CD4-positive, CD25-positive, alpha-beta regulatory T cell (primary cell): ENCODE results near the gene KLHDC8A. TPM values are rescaled to one million over a fixed set of nuclear protein-coding genes. Genes with fewer than 3 reads are reported as not detected.
"Not testable (repeated sequence)": the region's sequence is repeated elsewhere in the genome, so short reads cannot be mapped to it uniquely, and the experiment has no call there.

Experiments
- ATAC-seq, 2 donors: fragments of 150-1000 bp; cut with Tn5 transposase; one replicate each; pipeline ENCODE4 v1.10.0; 2021; ENCODE audit warnings: low read depth in 2 of 2, moderate number of reproducible peaks in 2 of 2, moderate library complexity in 1 of 2
- DNase-seq, 3 donors: peaks; one replicate each; pipeline versions ENCODE4 v3.0.0 to v3.0.0-alpha.2; 2012 to 2022; ENCODE audit warnings: mixed read lengths in 1 of 3
- H3K27ac ChIP-seq: one replicate; pipeline ENCODE4 v1.7.0; 2013; ENCODE audit warnings: mild to moderate bottlenecking, low read length; ENCODE audit not compliant: insufficient read depth, poor library complexity, severe bottlenecking
- H3K27me3 ChIP-seq: one replicate; pipeline ENCODE4 v1.7.0; 2013; ENCODE audit warnings: low read length; ENCODE audit not compliant: control insufficient read depth, insufficient read depth
- H3K36me3 ChIP-seq: one replicate; pipeline ENCODE4 v1.7.0; 2013; ENCODE audit warnings: mild to moderate bottlenecking, low read length, moderate library complexity; ENCODE audit not compliant: control insufficient read depth, insufficient read depth
- H3K4me1 ChIP-seq: 2 replicates; pipeline ENCODE4 v1.7.0; 2013; ENCODE audit warnings: mild to moderate bottlenecking, low read length; ENCODE audit not compliant: insufficient read depth, control insufficient read depth, poor library complexity, severe bottlenecking
- H3K4me3 ChIP-seq: one replicate; pipeline ENCODE4 v1.7.0; 2013; ENCODE audit warnings: low read depth, mild to moderate bottlenecking, low read length, moderate library complexity
- H3K9me3 ChIP-seq, 2 experiments: 1 replicate in 1 of 2; 2 replicates in 1 of 2; pipeline ENCODE4 v1.7.0; 2013; ENCODE audit warnings: low read length in 2 of 2, mild to moderate bottlenecking in 1 of 2, moderate library complexity in 1 of 2; ENCODE audit not compliant: control insufficient read depth in 2 of 2
- H3K27ac Mint-ChIP-seq, 3 donors: one replicate each; pipeline ENCODE4 v1.8.0; 2020 to 2022; ENCODE audit warnings: mild to moderate bottlenecking in 3 of 3, mixed read lengths in 3 of 3, moderate library complexity in 2 of 3
- H3K27me3 Mint-ChIP-seq: one replicate; pipeline ENCODE4 v1.8.0; 2022; ENCODE audit warnings: mild to moderate bottlenecking, mixed read lengths
- H3K36me3 Mint-ChIP-seq: one replicate; pipeline ENCODE4 v1.8.0; 2020; ENCODE audit warnings: mixed read lengths
- H3K4me1 Mint-ChIP-seq, 4 donors: one replicate each; pipeline ENCODE4 v1.8.0; 2020 to 2022; ENCODE audit warnings: mixed read lengths in 4 of 4, mild to moderate bottlenecking in 1 of 4
- H3K4me3 Mint-ChIP-seq, 4 donors: one replicate each; pipeline ENCODE4 v1.8.0; 2020 to 2022; ENCODE audit warnings: mild to moderate bottlenecking in 4 of 4, mixed read lengths in 4 of 4, moderate library complexity in 3 of 4
- H3K9me3 Mint-ChIP-seq, 7 donors: one replicate each; pipeline ENCODE4 v1.8.0; 2020 to 2022; ENCODE audit warnings: mixed read lengths in 7 of 7, mild to moderate bottlenecking in 3 of 7, moderate library complexity in 2 of 7
- polyA plus RNA-seq, 4 donors: library from polyadenylated mRNA; unstranded; fragments of 300-500 nt; fragmentation: Illumina TruSeq; gene quantifications; one replicate each; pipeline ENCODE4 v1.2.3, GENCODE V29; 2021
- total RNA-seq: library from RNA; stranded (reverse); gene quantifications from one replicate; pipeline ENCODE4 v1.2.3, GENCODE V29; 2022

Gene KLHDC8A
- total and polyA plus RNA-seq, 5 donors from 2014 or later = 0.06 TPM; not detected in 4

DNA sequence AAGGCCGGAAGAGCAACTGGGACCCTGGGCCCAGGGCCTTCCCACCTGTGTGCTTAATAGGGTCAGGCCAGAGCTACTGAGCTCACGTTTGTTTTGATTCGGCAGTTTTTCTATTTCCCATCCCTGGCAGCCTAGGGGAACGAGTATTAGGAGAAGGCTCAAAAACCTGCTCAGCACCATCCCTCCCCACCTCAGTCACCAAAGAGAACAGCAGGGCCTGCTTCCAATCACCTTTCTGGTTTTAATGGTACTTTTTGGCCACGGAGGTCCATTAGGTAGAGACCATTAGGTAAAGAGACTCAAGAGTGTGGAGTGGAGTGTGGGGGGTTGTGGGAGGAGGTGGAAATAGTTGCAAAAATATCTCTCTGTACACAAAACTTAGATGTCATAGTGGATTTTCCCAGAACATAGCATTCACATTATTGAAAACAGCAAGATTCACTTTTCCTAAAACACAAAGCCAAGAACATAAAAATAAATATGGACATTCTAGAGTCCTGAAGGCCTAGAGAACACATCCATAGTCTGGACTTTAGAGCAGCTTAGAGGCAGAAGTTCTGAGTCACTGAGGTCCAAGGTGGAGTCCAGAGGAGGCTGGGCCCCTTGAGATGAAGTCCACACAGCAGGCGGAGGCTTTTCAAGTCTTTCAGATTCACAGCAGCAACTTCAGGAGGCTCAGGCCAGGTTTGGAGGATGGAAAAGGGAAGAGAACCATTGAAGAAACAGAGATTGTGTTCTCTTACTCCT lies 54.7 kb downstream of the KLHDC8A start:
- H3K4me3 Mint-ChIP-seq = no peak overlapping the region
- Histone ChIP-seq H3K27me3 (no peaks in the 10 kb centered on the region), H3K36me3 (peaks cover 52% of the 10 kb centered on the region), H3K27ac (no peak overlapping the region), H3K4me3 (no peak overlapping the region), H3K9me3 (no peaks in the 10 kb centered on the region), H3K4me1 (peaks cover 6% of the 10 kb centered on the region)
- peaks cover 3% of the 10 kb centered on the region for H3K27me3 Mint-ChIP-seq
- H3K9me3 Mint-ChIP-seq = no peaks in the 10 kb centered on the region
- DNase-seq = no peak
- no peak for ATAC-seq
- H3K36me3 Mint-ChIP-seq = peaks cover 28% of the 10 kb centered on the region
- peak overlapping the region in 2 of 3 donors; percentile 80 to 81 for H3K27ac Mint-ChIP-seq
- H3K4me1 Mint-ChIP-seq = peaks cover 0 to 63% (median 25%) of the 10 kb centered on the region in 4 donors

DNA sequence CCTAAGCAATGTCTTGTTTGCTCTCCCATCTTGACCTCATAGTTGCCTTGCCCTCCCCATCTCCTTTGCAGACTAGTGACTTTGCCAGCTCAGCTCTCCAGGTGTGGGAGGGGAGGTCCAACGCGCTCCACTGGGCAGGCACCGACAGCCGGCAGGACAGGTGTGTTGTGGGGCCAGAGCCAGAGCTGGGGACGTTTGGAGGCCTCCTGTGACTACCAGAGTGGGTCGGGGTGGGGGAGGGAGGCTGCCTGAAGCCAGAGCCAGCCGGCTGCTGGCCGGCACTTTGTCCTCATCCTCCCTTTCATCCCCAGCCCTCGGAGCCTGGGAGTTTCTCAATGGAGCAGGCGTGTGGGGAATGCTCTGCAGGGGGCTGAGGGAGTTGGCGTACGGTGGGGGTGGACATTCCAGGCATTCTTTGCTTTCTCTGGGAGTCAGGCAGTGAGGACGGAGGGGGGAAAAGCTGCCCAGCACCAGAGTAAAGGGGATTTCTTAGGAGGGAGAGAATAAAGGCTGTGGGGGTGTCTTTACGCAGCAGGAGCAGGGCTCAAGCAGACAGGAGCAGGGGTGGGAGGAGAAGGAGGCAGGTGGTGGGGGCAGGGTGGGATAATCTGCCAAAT lies 55.4 kb downstream of the KLHDC8A start:
- Histone ChIP-seq H3K36me3 (peaks cover 45% of the 10 kb centered on the region), H3K4me3 (no peak overlapping the region), H3K4me1 (peaks cover 6% of the 10 kb centered on the region), H3K27me3 (no peaks in the 10 kb centered on the region), H3K27ac (no peak overlapping the region), H3K9me3 (no peaks in the 10 kb centered on the region)
- DNase-seq (no peak), ATAC-seq (no peak)
- Mint-ChIP-seq H3K9me3 (no peaks in the 10 kb centered on the region), H3K4me3 (no peak overlapping the region), H3K36me3 (peaks cover 22% of the 10 kb centered on the region), H3K27ac (peak overlapping the region in 2 of 3 donors; percentile 31 to 67), H3K27me3 (peaks cover 4% of the 10 kb centered on the region), H3K4me1 (peaks cover 2 to 63% (median 26%) of the 10 kb centered on the region in 4 donors)

DNA sequence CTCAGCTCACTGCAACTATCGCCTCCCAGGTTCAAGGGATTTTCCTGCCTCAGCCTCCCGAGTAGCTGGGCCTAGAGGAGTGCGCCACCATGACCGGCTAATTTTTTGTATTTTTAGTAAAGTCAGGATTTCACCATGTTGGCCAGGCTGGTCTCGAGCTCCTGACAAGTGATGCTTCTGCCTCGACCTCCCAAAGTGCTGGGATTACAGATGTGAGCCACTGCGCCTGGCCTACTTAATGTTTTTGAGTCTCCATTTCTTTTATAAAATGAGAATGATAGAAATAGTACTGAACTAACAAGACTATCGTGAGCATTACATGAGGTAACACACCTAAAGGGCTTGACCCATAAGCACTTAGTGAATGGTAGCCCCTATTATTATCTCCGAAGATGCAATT lies 56.6 kb downstream of the KLHDC8A start:
- no peaks in the 10 kb centered on the region for H3K27me3 ChIP-seq
- H3K9me3 ChIP-seq = no peaks in the 10 kb centered on the region
- H3K4me1 Mint-ChIP-seq = peaks cover 10 to 66% (median 34%) of the 10 kb centered on the region in 4 donors
- no peak overlapping the region for H3K27ac ChIP-seq
- peaks cover 10% of the 10 kb centered on the region for H3K4me1 ChIP-seq
- H3K9me3 Mint-ChIP-seq = no peaks in the 10 kb centered on the region
- peaks cover 14% of the 10 kb centered on the region for H3K36me3 Mint-ChIP-seq
- peaks cover 4% of the 10 kb centered on the region for H3K27me3 Mint-ChIP-seq
- ATAC-seq = no peak
- peak overlapping the region in 1 of 3 donors; percentile 43 for H3K27ac Mint-ChIP-seq
- DNase-seq = no peak
- H3K4me3 Mint-ChIP-seq = peak overlapping the region in 2 of 4 donors; percentile 7 to 35
- peaks cover 36% of the 10 kb centered on the region for H3K36me3 ChIP-seq
- H3K4me3 ChIP-seq = no peak overlapping the region

DNA sequence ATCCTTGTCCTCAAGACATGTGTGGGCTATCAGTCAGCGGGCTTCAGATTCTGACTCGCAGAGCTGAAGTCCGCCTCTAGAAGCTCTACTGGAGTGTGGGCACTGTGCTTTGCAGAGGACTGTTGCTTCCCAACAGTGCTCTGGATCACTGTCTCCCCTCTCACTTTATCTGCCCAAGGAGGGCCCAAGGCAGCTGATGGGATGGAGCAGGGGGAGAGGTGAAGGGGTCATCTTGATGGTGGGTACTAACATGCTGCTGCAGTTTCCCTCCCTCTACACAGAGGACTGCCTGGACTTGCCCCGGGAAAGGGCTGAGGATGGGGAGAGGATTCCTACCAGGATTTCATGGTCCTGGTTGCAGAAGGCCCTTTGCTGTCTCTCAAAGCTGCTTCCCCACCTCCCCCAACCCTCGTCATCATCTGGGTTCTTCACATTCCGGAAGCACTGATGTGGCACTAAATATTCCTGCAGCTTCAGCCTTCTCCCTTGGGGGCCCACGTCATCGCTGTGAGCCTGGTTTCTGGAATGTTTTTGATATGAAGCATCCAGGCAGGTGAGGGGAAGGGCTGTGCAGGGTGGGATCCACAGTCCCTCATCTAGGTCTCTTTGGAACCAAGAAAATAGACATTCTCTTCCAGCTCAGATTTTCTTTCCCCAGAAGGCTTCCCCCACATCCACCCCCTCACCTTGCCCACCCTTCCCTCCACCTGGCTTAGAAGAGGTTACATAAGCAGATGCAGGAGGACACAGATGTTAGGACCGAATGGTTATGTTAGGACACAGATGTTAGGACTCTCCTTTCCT lies 58.3 kb downstream of the KLHDC8A start:
- Mint-ChIP-seq H3K9me3 (no peaks in the 10 kb centered on the region), H3K4me1 (peaks cover 17 to 75% (median 37%) of the 10 kb centered on the region in 4 donors), H3K4me3 (peak overlapping the region in 1 of 4 donors; percentile 38), H3K36me3 (peaks cover 7% of the 10 kb centered on the region), H3K27ac (peak overlapping the region; percentile 49 to 81 (median 65)), H3K27me3 (peaks cover 6% of the 10 kb centered on the region)
- H3K27ac ChIP-seq = no peak overlapping the region
- H3K4me1 ChIP-seq = peaks cover 10% of the 10 kb centered on the region
- ATAC-seq (no peak), DNase-seq (no peak)
- no peaks in the 10 kb centered on the region for H3K27me3 ChIP-seq
- H3K4me3 ChIP-seq = no peak overlapping the region
- no peaks in the 10 kb centered on the region for H3K9me3 ChIP-seq
- H3K36me3 ChIP-seq = peaks cover 18% of the 10 kb centered on the region

DNA sequence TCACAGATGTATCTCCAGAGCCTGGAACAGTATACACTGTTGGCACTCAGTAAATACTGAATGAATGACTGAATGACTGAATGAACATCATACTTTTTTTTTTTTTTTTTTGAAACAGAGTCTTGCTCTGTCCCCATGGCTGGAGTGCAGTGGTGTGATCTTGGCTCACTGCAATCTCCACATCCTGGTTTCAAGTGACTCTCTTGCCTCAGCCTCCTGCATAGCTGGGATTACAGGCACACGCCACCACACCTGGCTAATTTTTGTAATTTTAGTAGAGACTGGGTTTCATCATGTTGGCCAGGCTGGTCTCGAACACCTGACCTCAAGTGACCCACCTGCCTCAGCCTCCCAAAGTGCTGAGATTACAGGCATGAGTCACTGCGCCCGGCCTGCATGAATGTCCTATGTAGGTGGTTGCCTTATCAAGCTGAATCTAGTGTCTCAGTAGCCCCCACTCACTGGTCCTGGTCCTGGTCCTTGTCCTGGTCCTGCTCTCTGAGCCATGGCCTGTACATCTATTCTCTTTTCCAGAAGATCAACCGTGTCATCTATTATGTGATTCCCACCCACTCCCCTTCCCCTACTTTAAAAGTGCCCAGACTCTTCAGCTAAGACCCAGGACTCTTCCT lies 59.1 kb downstream of the KLHDC8A start:
- H3K9me3 ChIP-seq, H3K4me3 ChIP-seq, H3K4me3 Mint-ChIP-seq, DNase-seq, H3K27me3 Mint-ChIP-seq, H3K36me3 Mint-ChIP-seq, H3K27me3 ChIP-seq, ATAC-seq, H3K9me3 Mint-ChIP-seq, H3K27ac ChIP-seq: not testable (repeated sequence)
- H3K36me3 ChIP-seq = peaks cover 11% of the 10 kb centered on the region
- H3K4me1 Mint-ChIP-seq = peaks cover 20 to 82% (median 40%) of the 10 kb centered on the region in 4 donors
- peak overlapping the region; percentile 20 to 81 (median 65) for H3K27ac Mint-ChIP-seq
- peaks cover 10% of the 10 kb centered on the region for H3K4me1 ChIP-seq

DNA sequence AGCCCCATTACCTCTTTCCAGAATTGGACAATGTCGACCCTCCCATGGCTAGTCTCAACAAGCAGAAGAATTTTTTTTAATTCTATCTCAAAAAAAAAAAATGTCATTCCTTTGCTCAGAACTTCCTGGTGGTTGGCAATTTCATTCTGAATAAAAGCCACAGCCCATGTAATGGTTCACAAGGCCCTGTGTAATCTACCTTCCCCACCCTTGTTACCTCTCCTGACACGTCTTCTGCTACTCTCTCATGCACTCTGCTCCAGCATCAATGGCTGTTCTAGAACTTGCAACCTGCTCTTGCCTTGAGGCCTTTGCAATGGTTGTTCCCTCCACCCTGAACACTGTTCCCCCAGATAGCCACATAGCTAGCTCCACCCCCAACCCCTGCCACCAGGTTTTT lies 60.6 kb downstream of the KLHDC8A start:
- H3K9me3 ChIP-seq = no peaks in the 10 kb centered on the region
- no peak overlapping the region for H3K4me3 ChIP-seq
- H3K27me3 Mint-ChIP-seq = peaks cover 8% of the 10 kb centered on the region
- H3K27ac Mint-ChIP-seq = peak overlapping the region in 2 of 3 donors; percentile 55 to 57
- no peak overlapping the region for H3K4me3 Mint-ChIP-seq
- H3K4me1 ChIP-seq = peaks cover 14% of the 10 kb centered on the region
- H3K36me3 ChIP-seq = peaks cover 2% of the 10 kb centered on the region
- DNase-seq = no peak
- no peaks in the 10 kb centered on the region for H3K27me3 ChIP-seq
- H3K9me3 Mint-ChIP-seq = no peaks in the 10 kb centered on the region
- no peaks in the 10 kb centered on the region for H3K36me3 Mint-ChIP-seq
- H3K4me1 Mint-ChIP-seq = peaks cover 20 to 85% (median 39%) of the 10 kb centered on the region in 4 donors
- peak; percentile 14 to 31 for ATAC-seq
- no peak overlapping the region for H3K27ac ChIP-seq

DNA sequence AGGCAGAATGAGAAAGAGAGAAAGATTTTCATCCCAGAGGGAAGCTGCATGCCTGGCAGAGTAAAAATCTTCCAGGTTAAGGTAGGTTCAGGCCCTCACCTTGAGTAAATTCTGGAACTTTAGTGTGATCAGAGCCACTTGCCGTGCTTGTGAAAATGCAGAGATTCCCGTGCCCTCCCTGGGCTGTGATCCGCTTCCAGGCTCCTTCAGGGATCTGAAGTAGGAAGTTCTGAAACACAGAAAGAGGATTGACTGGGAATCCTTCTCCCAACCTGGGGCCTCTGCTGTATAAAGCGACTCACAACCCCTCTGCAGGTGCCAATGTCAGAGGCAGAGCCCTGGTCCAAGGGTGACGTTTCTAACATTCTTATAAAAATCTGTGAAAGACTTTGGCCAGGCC lies 61.8 kb downstream of the KLHDC8A start:
- peak overlapping the region in 2 of 3 donors; percentile 55 to 66 for H3K27ac Mint-ChIP-seq
- ATAC-seq (no peak), DNase-seq (no peak)
- H3K36me3 ChIP-seq = no peaks in the 10 kb centered on the region
- peaks cover 20 to 86% (median 38%) of the 10 kb centered on the region in 4 donors for H3K4me1 Mint-ChIP-seq
- H3K27ac ChIP-seq = no peak overlapping the region
- peaks cover 13% of the 10 kb centered on the region for H3K4me1 ChIP-seq
- no peaks in the 10 kb centered on the region for H3K9me3 ChIP-seq
- H3K4me3 ChIP-seq = no peak overlapping the region
- H3K27me3 ChIP-seq = no peaks in the 10 kb centered on the region
- H3K36me3 Mint-ChIP-seq = no peaks in the 10 kb centered on the region
- peaks cover 8% of the 10 kb centered on the region for H3K27me3 Mint-ChIP-seq
- no peak overlapping the region for H3K4me3 Mint-ChIP-seq
- no peaks in the 10 kb centered on the region for H3K9me3 Mint-ChIP-seq
